Measurements from ENCODE around the gene RCN1. TPM values are rescaled to one million over a fixed set of nuclear protein-coding genes. Genes with fewer than 3 reads are reported as not detected.
"Not testable (repeated sequence)": the region's sequence is repeated elsewhere in the genome, so short reads cannot be mapped to it uniquely, and the experiment has no call there.

Gene RCN1
- total RNA-seq, 1 experiment from 2014 or later = 155 TPM

DNA sequence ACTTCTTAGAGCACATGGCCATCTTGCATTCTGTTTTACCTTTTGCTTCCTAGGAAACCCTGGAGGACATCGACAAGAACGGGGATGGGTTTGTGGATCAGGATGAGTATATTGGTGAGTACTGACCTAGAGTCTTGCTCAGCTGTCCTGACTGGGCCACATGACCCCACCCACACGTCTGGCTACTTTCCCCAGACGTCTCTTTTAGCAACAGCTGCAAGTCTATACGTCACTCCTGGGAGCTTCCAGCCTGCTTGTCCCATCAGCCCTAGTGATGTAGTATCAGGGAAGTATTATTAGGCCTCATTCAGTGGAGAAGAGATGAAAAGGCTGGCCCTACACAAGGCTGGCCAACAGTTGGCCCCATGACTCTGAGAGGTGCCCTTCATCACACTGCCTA lies 9.6 kb downstream of the RCN1 start:
- no peak overlapping the region for H3K27ac Mint-ChIP-seq (ENCODE audit: low read depth, unreplicated experiment)
- CTCF ChIA-PET = no interaction called here
- intact Hi-C loops (cut with micrococcal nuclease) = no loop called here
- peaks cover 59% of the 10 kb centered on the region for H3K36me3 Mint-ChIP-seq (ENCODE audit: insufficient read depth, unreplicated experiment)
- TF ChIP-seq, protein P1, sequence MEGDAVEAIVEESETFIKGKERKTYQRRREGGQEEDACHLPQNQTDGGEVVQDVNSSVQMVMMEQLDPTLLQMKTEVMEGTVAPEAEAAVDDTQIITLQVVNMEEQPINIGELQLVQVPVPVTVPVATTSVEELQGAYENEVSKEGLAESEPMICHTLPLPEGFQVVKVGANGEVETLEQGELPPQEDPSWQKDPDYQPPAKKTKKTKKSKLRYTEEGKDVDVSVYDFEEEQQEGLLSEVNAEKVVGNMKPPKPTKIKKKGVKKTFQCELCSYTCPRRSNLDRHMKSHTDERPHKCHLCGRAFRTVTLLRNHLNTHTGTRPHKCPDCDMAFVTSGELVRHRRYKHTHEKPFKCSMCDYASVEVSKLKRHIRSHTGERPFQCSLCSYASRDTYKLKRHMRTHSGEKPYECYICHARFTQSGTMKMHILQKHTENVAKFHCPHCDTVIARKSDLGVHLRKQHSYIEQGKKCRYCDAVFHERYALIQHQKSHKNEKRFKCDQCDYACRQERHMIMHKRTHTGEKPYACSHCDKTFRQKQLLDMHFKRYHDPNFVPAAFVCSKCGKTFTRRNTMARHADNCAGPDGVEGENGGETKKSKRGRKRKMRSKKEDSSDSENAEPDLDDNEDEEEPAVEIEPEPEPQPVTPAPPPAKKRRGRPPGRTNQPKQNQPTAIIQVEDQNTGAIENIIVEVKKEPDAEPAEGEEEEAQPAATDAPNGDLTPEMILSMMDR (IDR thresholded peaks at IDR 0.05; ENCODE audit: unreplicated experiment) = no peak
- no peak for DNase-seq (ENCODE audit: unreplicated experiment)
- H3K4me3 Mint-ChIP-seq (ENCODE audit: unreplicated experiment) = no peak overlapping the region
- no peaks in the 10 kb centered on the region for H3K9me3 Mint-ChIP-seq (ENCODE audit: unreplicated experiment)
- no peaks in the 10 kb centered on the region for H3K27me3 Mint-ChIP-seq (ENCODE audit: insufficient read depth, unreplicated experiment)
- BruUV-seq (replicated peaks) = no TSS peak
- H3K4me1 Mint-ChIP-seq (ENCODE audit: insufficient read depth, unreplicated experiment) = no peaks in the 10 kb centered on the region
- POLR2A ChIA-PET = no interaction called here

DNA sequence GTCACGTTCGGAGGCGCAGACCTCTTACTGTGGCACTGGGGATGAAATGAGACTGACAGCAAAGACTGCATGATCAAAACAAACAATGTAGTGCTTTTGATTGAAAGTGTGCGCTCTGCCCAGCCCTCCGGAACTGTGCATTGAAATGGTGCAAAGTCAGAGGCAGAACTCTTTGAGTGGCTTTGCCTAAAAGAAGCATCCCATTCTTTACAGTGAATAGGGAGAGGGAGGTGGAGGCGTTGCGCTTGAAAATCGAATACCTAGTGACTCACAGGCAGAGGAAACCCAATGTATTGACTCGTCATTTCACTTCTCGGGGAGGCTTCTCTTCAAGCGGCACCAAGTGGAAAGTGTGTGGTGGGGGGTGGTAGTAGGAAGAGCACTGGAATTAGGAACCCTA lies 10.9 kb downstream of the RCN1 start:
- H3K4me3 Mint-ChIP-seq (ENCODE audit: unreplicated experiment) = no peak overlapping the region
- ChIA-PET POLR2A (no interaction called here), CTCF (interaction anchor here (0.7 kb wide), 1 partner anchor 839 kb away, joined by 3 read pairs; no protein-coding TSS in a partner anchor)
- no peak for DNase-seq (ENCODE audit: unreplicated experiment)
- H3K27ac Mint-ChIP-seq (ENCODE audit: low read depth, unreplicated experiment) = no peak overlapping the region
- no TSS peak for BruUV-seq (replicated peaks)
- H3K4me1 Mint-ChIP-seq (ENCODE audit: insufficient read depth, unreplicated experiment) = no peaks in the 10 kb centered on the region
- peaks cover 59% of the 10 kb centered on the region for H3K36me3 Mint-ChIP-seq (ENCODE audit: insufficient read depth, unreplicated experiment)
- intact Hi-C loops (cut with micrococcal nuclease) = no loop called here
- H3K27me3 Mint-ChIP-seq (ENCODE audit: insufficient read depth, unreplicated experiment) = no peaks in the 10 kb centered on the region
- TF ChIP-seq, protein P1 (IDR thresholded peaks at IDR 0.05; ENCODE audit: unreplicated experiment) = no peak
- H3K9me3 Mint-ChIP-seq (ENCODE audit: unreplicated experiment) = no peaks in the 10 kb centered on the region

GRCh38 chr11:32103121-32103719 lies 12.3 kb downstream of the RCN1 start:
- intact Hi-C loops (cut with micrococcal nuclease); DNase-seq (ENCODE audit: unreplicated experiment): not testable (repeated sequence)

GRCh38 chr11:32103941-32104340 lies 13.1 kb downstream of the RCN1 start:
- Mint-ChIP-seq H3K36me3 (ENCODE audit: insufficient read depth, unreplicated experiment) (peaks cover 47% of the 10 kb centered on the region), H3K27me3 (ENCODE audit: insufficient read depth, unreplicated experiment) (no peaks in the 10 kb centered on the region), H3K27ac (ENCODE audit: low read depth, unreplicated experiment) (no peak overlapping the region), H3K4me3 (ENCODE audit: unreplicated experiment) (no peak overlapping the region), H3K9me3 (ENCODE audit: unreplicated experiment) (no peaks in the 10 kb centered on the region), H3K4me1 (ENCODE audit: insufficient read depth, unreplicated experiment) (peaks cover under 1% of the 10 kb centered on the region)
- POLR2A ChIA-PET = interaction anchor here (0.9 to 1.4 kb wide), 2 partner anchors 8 to 16 kb away, joined by 3 to 4 read pairs; no protein-coding TSS in a partner anchor
- no TSS peak for BruUV-seq (replicated peaks)
- TF ChIP-seq, protein P1 (IDR thresholded peaks at IDR 0.05; ENCODE audit: unreplicated experiment) = no peak
- CTCF ChIA-PET = interaction anchor here (0.6 to 0.7 kb wide), 2 partner anchors 15 to 706 kb away, joined by 3 to 4 read pairs; no protein-coding TSS in a partner anchor
- intact Hi-C loops (cut with micrococcal nuclease) = no loop called here
- DNase-seq (ENCODE audit: unreplicated experiment) = no peak

More at GRCh38 chr11:32103121-32103719, 12.3 kb downstream of the RCN1 start:
- H3K27ac Mint-ChIP-seq (ENCODE audit: low read depth, unreplicated experiment); H3K27me3 Mint-ChIP-seq (ENCODE audit: insufficient read depth, unreplicated experiment); BruUV-seq (replicated peaks); H3K4me1 Mint-ChIP-seq (ENCODE audit: insufficient read depth, unreplicated experiment); H3K9me3 Mint-ChIP-seq (ENCODE audit: unreplicated experiment); H3K4me3 Mint-ChIP-seq (ENCODE audit: unreplicated experiment): not testable (repeated sequence)
- CTCF ChIA-PET = interaction anchor here (0.6 kb wide), 2 partner anchors 36 to 220 kb away, joined by 3 to 4 read pairs; no protein-coding TSS in a partner anchor
- peaks cover 55% of the 10 kb centered on the region for H3K36me3 Mint-ChIP-seq (ENCODE audit: insufficient read depth, unreplicated experiment)
- POLR2A ChIA-PET = interaction anchor here (0.9 to 1.4 kb wide), 2 partner anchors 9 to 15 kb away, joined by 3 to 4 read pairs; no protein-coding TSS in a partner anchor

Measured in MCF 10A (cell line).